Loucy (cell line): ENCODE data around the gene MON2.

Source experiments
- CTCF ChIP-seq: fragments of 200-600 bp; sonication (generic); conservative IDR thresholded peaks from 2 replicates; pipeline ENCODE4 v1.5.1; 2014; ENCODE audit warnings: mild to moderate bottlenecking, antibody characterized with exemption, low read length
- EZH2phosphoT487 ChIP-seq: fragments of 200-600 bp; IDR thresholded peaks from 2 replicates; pipeline ENCODE4 v1.6.1; 2018; ENCODE audit warnings: antibody characterized with exemption, mild to moderate bottlenecking, moderate library complexity, borderline replicate concordance

DNA sequence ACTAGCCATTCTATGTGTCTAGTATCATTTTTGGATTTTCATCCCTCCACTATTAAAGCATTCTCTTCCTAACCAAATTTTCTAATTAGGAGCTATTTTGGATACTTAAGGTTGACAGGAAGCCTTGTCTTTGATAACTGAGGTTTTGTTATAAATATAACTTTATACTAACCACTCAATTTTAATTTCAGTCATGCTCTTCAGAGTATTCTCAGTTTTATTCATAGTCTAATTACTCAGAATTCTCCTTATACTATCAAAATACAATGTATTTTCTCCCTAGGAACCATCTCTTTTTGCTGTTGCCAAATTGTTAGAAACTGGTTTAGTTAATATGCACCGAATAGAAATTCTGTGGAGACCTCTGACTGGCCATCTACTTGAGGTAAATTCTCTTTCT lies 76.2 kb downstream of the MON2 start:
- TF ChIP-seq CTCF (no peak), EZH2phosphoT487 (no peak)
